H9 (cell line): Measurements from ENCODE around the gene SLX4IP. TPM values are rescaled to one million over a fixed set of nuclear protein-coding genes. Genes with fewer than 3 reads are reported as not detected.

Source experiments
- DNase-seq: peaks from one replicate; pipeline ENCODE4 v3.0.0-alpha.2; 2017
- H2AFZ ChIP-seq: one replicate; pipeline ENCODE4 v1.6.1; 2013; ENCODE audit warnings: mild to moderate bottlenecking, low read length, control low read depth, moderate library complexity
- H2AK5ac ChIP-seq: 2 replicates; pipeline ENCODE4 v1.6.1; 2013; ENCODE audit warnings: low read length, control low read depth, mixed read lengths; ENCODE audit not compliant: insufficient read length
- H2BK120ac ChIP-seq: one replicate; pipeline ENCODE4 v1.6.1; 2013; ENCODE audit warnings: low read depth, mild to moderate bottlenecking, low read length, control low read depth, inconsistent platforms; ENCODE audit not compliant: poor library complexity, severe bottlenecking
- H2BK12ac ChIP-seq: 2 replicates; pipeline ENCODE4 v1.6.1; 2013; ENCODE audit warnings: low read length, control low read depth, mixed read lengths, low read depth; ENCODE audit not compliant: insufficient read length
- H2BK15ac ChIP-seq: 2 replicates; pipeline ENCODE4 v1.6.1; 2013; ENCODE audit warnings: low read depth, low read length, control low read depth
- H2BK20ac ChIP-seq: one replicate; pipeline ENCODE4 v1.6.1; 2013; ENCODE audit warnings: low read depth, mild to moderate bottlenecking, low read length, control low read depth, inconsistent platforms; ENCODE audit not compliant: poor library complexity, severe bottlenecking
- H2BK5ac ChIP-seq: 2 replicates; pipeline ENCODE4 v1.6.1; 2013; ENCODE audit warnings: low read length, control low read depth, mixed read lengths; ENCODE audit not compliant: insufficient read length
- H3K14ac ChIP-seq: 2 replicates; pipeline ENCODE4 v1.6.1; 2013; ENCODE audit warnings: low read length, control low read depth; ENCODE audit not compliant: insufficient read depth
- H3K18ac ChIP-seq: 2 replicates; pipeline ENCODE4 v1.6.1; 2013; ENCODE audit warnings: low read depth, mild to moderate bottlenecking, mixed read lengths, low read length, control low read depth; ENCODE audit not compliant: insufficient read length
- H3K23ac ChIP-seq: 2 replicates; pipeline ENCODE4 v1.6.1; 2013; ENCODE audit warnings: low read length, control low read depth, mixed read lengths, low read depth; ENCODE audit not compliant: insufficient read length
- H3K23me2 ChIP-seq: 2 replicates; pipeline ENCODE4 v1.6.1; 2013; ENCODE audit warnings: low read depth, mild to moderate bottlenecking, mixed read lengths, low read length, control low read depth; ENCODE audit not compliant: insufficient read length, poor library complexity, severe bottlenecking
- H3K27ac ChIP-seq: 2 replicates; pipeline ENCODE4 v1.5.1; 2013; ENCODE audit warnings: low read length, control low read depth, mixed read lengths, low read depth; ENCODE audit not compliant: insufficient read length
- H3K27me3 ChIP-seq: 2 replicates; pipeline ENCODE4 v1.6.1; 2013; ENCODE audit warnings: low read length, control low read depth, inconsistent platforms; ENCODE audit not compliant: insufficient read depth
- H3K4ac ChIP-seq: 2 replicates; pipeline ENCODE4 v1.6.1; 2013; ENCODE audit warnings: low read depth, mild to moderate bottlenecking, control low read depth, inconsistent platforms, low read length, moderate library complexity
- H3K4me1 ChIP-seq: 2 replicates; pipeline ENCODE4 v1.6.1; 2013; ENCODE audit warnings: low read length, control low read depth, inconsistent platforms; ENCODE audit not compliant: insufficient read depth
- H3K4me2 ChIP-seq: 2 replicates; pipeline ENCODE4 v1.6.1; 2013; ENCODE audit warnings: low read length, control low read depth, mixed read lengths; ENCODE audit not compliant: insufficient read length, insufficient read depth
- H3K56ac ChIP-seq: 2 replicates; pipeline ENCODE4 v1.6.1; 2013; ENCODE audit warnings: low read depth, mild to moderate bottlenecking, mixed read lengths, low read length, control low read depth; ENCODE audit not compliant: insufficient read length
- H3K79me1 ChIP-seq: 2 replicates; pipeline ENCODE4 v1.6.1; 2013; ENCODE audit warnings: low read depth, mild to moderate bottlenecking, moderate library complexity, low read length, control low read depth, inconsistent platforms; ENCODE audit not compliant: insufficient read depth, poor library complexity, severe bottlenecking
- H3K79me2 ChIP-seq: 2 replicates; pipeline ENCODE4 v1.6.1; 2013; ENCODE audit warnings: low read length, control low read depth, inconsistent platforms; ENCODE audit not compliant: insufficient read depth
- H3K9ac ChIP-seq: 2 replicates; pipeline ENCODE4 v1.6.1; 2013; ENCODE audit warnings: low read length, control low read depth, mixed read lengths; ENCODE audit not compliant: insufficient read length; ENCODE audit errors: extremely low read depth
- H3K9me3 ChIP-seq: one replicate; pipeline ENCODE4 v1.6.1; 2013; ENCODE audit warnings: low read depth, low read length, inconsistent platforms; ENCODE audit not compliant: control insufficient read depth
- H3T11ph ChIP-seq: one replicate; pipeline ENCODE4 v1.6.1; 2013; ENCODE audit warnings: mild to moderate bottlenecking, low read length, control low read depth, inconsistent platforms
- H4K20me1 ChIP-seq: one replicate; pipeline ENCODE4 v1.6.1; 2013; ENCODE audit not compliant: control insufficient read depth, insufficient read length, insufficient read depth
- H4K5ac ChIP-seq: 2 replicates; pipeline ENCODE4 v1.6.1; 2013; ENCODE audit warnings: low read depth, mild to moderate bottlenecking, mixed read lengths, low read length, control low read depth; ENCODE audit not compliant: insufficient read length
- H4K8ac ChIP-seq: replicated peaks from 2 replicates; pipeline ENCODE4 v1.6.1; 2013; ENCODE audit warnings: low read length, control low read depth, mixed read lengths, low read depth; ENCODE audit not compliant: insufficient read length
- H4K91ac ChIP-seq: 2 replicates; pipeline ENCODE4 v1.6.1; 2013; ENCODE audit warnings: low read depth, mild to moderate bottlenecking, moderate library complexity, mixed read lengths, low read length, control low read depth; ENCODE audit not compliant: insufficient read length
- H3K27ac Mint-ChIP-seq, 3 experiments: 2 replicates in 2 of 3; 3 replicates in 1 of 3; pipeline ENCODE4 v1.8.0; 2020 to 2021; ENCODE audit warnings: mixed read lengths in 3 of 3, mild to moderate bottlenecking in 1 of 3, moderate library complexity in 1 of 3
- H3K27me3 Mint-ChIP-seq: 2 replicates; pipeline ENCODE4 v1.8.0; 2021; ENCODE audit warnings: low read depth, mild to moderate bottlenecking, moderate library complexity, mixed read lengths
- H3K36me3 Mint-ChIP-seq, 3 experiments: 2 replicates in 2 of 3; 3 replicates in 1 of 3; pipeline ENCODE4 v1.8.0; 2020 to 2021; ENCODE audit warnings: low read depth in 3 of 3, mixed read lengths in 3 of 3; ENCODE audit not compliant: insufficient read depth in 1 of 3
- H3K4me1 Mint-ChIP-seq, 2 experiments: 2 replicates each; pipeline ENCODE4 v1.8.0; 2020; ENCODE audit warnings: mixed read lengths in 2 of 2
- H3K4me3 Mint-ChIP-seq, 2 experiments: 2 replicates in 1 of 2; 3 replicates in 1 of 2; pipeline ENCODE4 v1.8.0; 2020 to 2021; ENCODE audit warnings: mild to moderate bottlenecking in 2 of 2, mixed read lengths in 2 of 2, moderate library complexity in 1 of 2
- H3K9me3 Mint-ChIP-seq, 2 experiments: 2 replicates in 1 of 2; 3 replicates in 1 of 2; pipeline ENCODE4 v1.8.0; 2020; ENCODE audit warnings: mild to moderate bottlenecking in 2 of 2, mixed read lengths in 2 of 2, moderate library complexity in 1 of 2
- CTCF ChIP-seq: fragments of 200-600 bp; sonication (generic); conservative IDR thresholded peaks from 3 replicates; pipeline ENCODE4 v1.8.0; 2021; ENCODE audit warnings: antibody characterized with exemption, mild to moderate bottlenecking
- WGBS: extraction: QIAGEN DNeasy Blood & Tissue Kit; methylation state at CpG from one replicate; pipeline ENCODE4 v1.1.7; 2013; ENCODE audit warnings: missing lambda C conversion rate, low lambda C conversion rate, mixed read lengths; ENCODE audit not compliant: insufficient read length; ENCODE audit errors: extremely low coverage; 5-methylcytosine and 5-hydroxymethylcytosine counted together
- total RNA-seq: library from RNA; stranded (reverse); gene quantifications from 2 replicates; pipeline ENCODE4 v1.2.1, GENCODE V29; 2021

The SLX4IP gene
- total RNA-seq, 1 experiment from 2014 or later: 7.9 TPM

- H2BK15ac ChIP-seq: no peak within 1 kb of the TSS
- peak; percentile 94 for DNase-seq
- WGBS: no CpG with 5 or more reads among the region's 84 CpGs
- no peak within 1 kb of the TSS for H4K91ac ChIP-seq
- H2AFZ ChIP-seq: no peak within 1 kb of the TSS
- H3K27ac Mint-ChIP-seq: peak within 1 kb of the TSS; percentile 94 to 98 (median 96)
- H3K14ac ChIP-seq: peak within 1 kb of the TSS; percentile 89
- peaks cover 23% of the 10 kb centered on the region for H3K23me2 ChIP-seq
- no peaks in the 10 kb centered on the region for H3K27me3 ChIP-seq
- no peak within 1 kb of the TSS for H4K5ac ChIP-seq
- peak within 1 kb of the TSS; percentile 62 for H3K18ac ChIP-seq
- no peak within 1 kb of the TSS for H2BK120ac ChIP-seq
- no peaks in the 10 kb centered on the region for H3K9me3 Mint-ChIP-seq
- H2BK5ac ChIP-seq: no peak within 1 kb of the TSS
- peak within 1 kb of the TSS; percentile 74 for H3K4me2 ChIP-seq
- no peaks in the 10 kb centered on the region for H4K20me1 ChIP-seq
- no peaks in the 10 kb centered on the region; the same call in 1 of the 2 replicates for H3K27me3 Mint-ChIP-seq
- H3K23ac ChIP-seq: no peak within 1 kb of the TSS
- H3K56ac ChIP-seq: no peak within 1 kb of the TSS
- peaks cover 36 to 38% of the 10 kb centered on the region in 2 experiments for H3K4me1 Mint-ChIP-seq
- H3K4me3 Mint-ChIP-seq: peak within 1 kb of the TSS; percentile 85 to 95
- H3K9me3 ChIP-seq: no peaks in the 10 kb centered on the region
- H3K4me1 ChIP-seq: peaks cover 8% of the 10 kb centered on the region
- H3K79me2 ChIP-seq: peaks cover 5% of the 10 kb centered on the region; the same call in 1 of the 2 replicates
- H4K8ac ChIP-seq: no peak within 1 kb of the TSS
- H2BK12ac ChIP-seq: no peak within 1 kb of the TSS
- peak within 1 kb of the TSS; percentile 46 for H3K9ac ChIP-seq
- peaks cover 0 to 15% (median 1%) of the 10 kb centered on the region in 3 experiments; a peak in 3 of 7 replicates for H3K36me3 Mint-ChIP-seq
- H3K4ac ChIP-seq: no peak within 1 kb of the TSS
- H2BK20ac ChIP-seq: no peak within 1 kb of the TSS
- no peak within 1 kb of the TSS for H3K27ac ChIP-seq
- no peak for TF ChIP-seq CTCF
- H2AK5ac ChIP-seq: no peak within 1 kb of the TSS
- no peaks in the 10 kb centered on the region for H3K79me1 ChIP-seq
- H3T11ph ChIP-seq: no peak within 1 kb of the TSS
Observed at GRCh38 chr20:10673842-10674683, 239.0 kb downstream of the SLX4IP start, which contains the start of gene JAG1. JAG1 (minus strand) TSS chr20:10673999; CDS start chr20:10673530, 469 bp downstream.
